Measurements from ENCODE around the gene TKT.

- TF ChIP-seq CTCF (IDR thresholded peaks at IDR 0.05; ENCODE audit: poor library complexity, severe bottlenecking) = no peak
- TF ChIP-seq MXI1 (conservative IDR thresholded peaks at IDR 0.05; ENCODE audit: poor library complexity, severe bottlenecking) = no peak
- TF ChIP-seq EP300 (conservative IDR thresholded peaks at IDR 0.05; ENCODE audit: poor library complexity, severe bottlenecking) = no peak
Observed at GRCh38 chr3:53198996-53199395, 56.8 kb downstream of the TKT start.

Measured in neural cell (in vitro differentiated cells).